Sigmoid colon (tissue), 4 donors: ENCODE data around the gene TENM4.

Experiments
- CTCF ChIP-seq, 4 experiments: fragments of 450-650 bp in 3 of 4; fragments of 200-600 bp in 1 of 4; IDR thresholded peaks; one replicate each; pipeline ENCODE4 v1.5.1; 2016 to 2019; ENCODE audit warnings: antibody characterized with exemption in 4 of 4, mild to moderate bottlenecking in 3 of 4, moderate library complexity in 2 of 4
- EP300 ChIP-seq, 4 donors: sonication (generic); formaldehyde crosslinking; IDR thresholded peaks; one replicate each; pipeline ENCODE4 v1.6.1; 2017; ENCODE audit warnings: antibody characterized with exemption in 4 of 4

- no peak for TF ChIP-seq CTCF (IDR thresholded peaks at IDR 0.05)
- no peak for TF ChIP-seq EP300 (IDR thresholded peaks at IDR 0.05)
Measured at GRCh38 chr11:78657968-78658839, 782.6 kb downstream of the TENM4 start.
